ENCODE data around the gene SLC37A1.

The SLC37A1 gene

GRCh38 chr21:42591170-42591869, 77.7 kb downstream of the SLC37A1 start:
- DNase-seq = no peak

GRCh38 chr21:42592156-42592820, 78.6 kb downstream of the SLC37A1 start:
- DNase-seq = no peak

GRCh38 chr21:42593007-42593814, 79.6 kb downstream of the SLC37A1 start:
- DNase-seq = peak in 46 of 56 donors; percentile 10 to 78 (median 44)

GRCh38 chr21:42594616-42595282, 81.1 kb downstream of the SLC37A1 start:
- no peak for DNase-seq

- no peak for DNase-seq
These were observed 81.9 kb downstream of the SLC37A1 start for GRCh38 chr21:42595283-42596187.

- DNase-seq = no peak
These were observed 83.0 kb downstream of the SLC37A1 start for GRCh38 chr21:42596657-42597056.

- DNase-seq = no peak
These were observed 84.0 kb downstream of the SLC37A1 start for GRCh38 chr21:42597487-42598158.

GRCh38 chr21:42598159-42598735, 84.6 kb downstream of the SLC37A1 start:
- no peak for DNase-seq

GRCh38 chr21:42599486-42599885, 85.8 kb downstream of the SLC37A1 start:
- DNase-seq = no peak

GRCh38 chr21:42599962-42600361, 86.3 kb downstream of the SLC37A1 start:
- DNase-seq = no peak

- no peak for DNase-seq
These were observed 88.0 kb downstream of the SLC37A1 start for GRCh38 chr21:42601656-42602055.

GRCh38 chr21:42607102-42607501, 93.5 kb downstream of the SLC37A1 start:
- no peak for DNase-seq

GRCh38 chr21:42607525-42608102, 94.0 kb downstream of the SLC37A1 start:
- DNase-seq = no peak

- no peak for DNase-seq
These were observed 94.8 kb downstream of the SLC37A1 start for GRCh38 chr21:42608446-42608845.

GRCh38 chr21:42609811-42610210, 96.2 kb downstream of the SLC37A1 start:
- no peak for DNase-seq

GRCh38 chr21:42611852-42612251, 98.2 kb downstream of the SLC37A1 start:
- no peak for DNase-seq

GRCh38 chr21:42612390-42612789, 98.7 kb downstream of the SLC37A1 start:
- DNase-seq = no peak

GRCh38 chr21:42613756-42614155, 100.1 kb downstream of the SLC37A1 start:
- DNase-seq = no peak

- no peak for DNase-seq
These were observed 100.7 kb downstream of the SLC37A1 start for GRCh38 chr21:42614396-42614795.

Data from amygdala (tissue), 56 donors.